NB4 (cell line): ENCODE measurements around the gene GLRA2.

Experiments used
- POLR2A ChIP-seq: IDR thresholded peaks from 2 replicates; pipeline ENCODE4 v1.6.1; 2011; ENCODE audit warnings: mild to moderate bottlenecking; ENCODE audit not compliant: insufficient read length; ENCODE audit errors: extremely low read depth
- TF ChIP-seq, protein P1 (sequence below): IDR thresholded peaks from one replicate; pipeline ENCODE4 v1.5.1; 2012; ENCODE audit warnings: low read depth, low read length

DNA sequence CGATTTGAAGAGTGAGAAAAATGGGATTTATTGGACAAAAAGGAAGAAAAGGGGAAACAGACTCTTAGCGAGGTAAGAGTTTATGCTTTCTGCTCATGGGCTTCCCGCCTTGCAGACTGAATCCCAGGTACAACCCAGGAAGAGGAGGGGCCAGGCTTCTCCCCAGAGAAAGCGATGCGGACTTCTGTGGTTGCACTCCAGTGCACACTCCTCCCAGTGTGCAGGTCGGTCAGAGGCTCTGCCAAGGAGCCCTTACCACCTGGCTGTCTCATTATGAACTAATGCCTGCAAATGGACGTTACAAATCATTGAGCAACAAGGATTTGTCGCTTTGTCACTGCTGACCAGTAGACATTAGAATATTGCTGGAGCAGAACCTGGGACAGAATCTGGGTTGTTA is 39.9 kb upstream of the GLRA2 start:
- TF ChIP-seq, protein P1, sequence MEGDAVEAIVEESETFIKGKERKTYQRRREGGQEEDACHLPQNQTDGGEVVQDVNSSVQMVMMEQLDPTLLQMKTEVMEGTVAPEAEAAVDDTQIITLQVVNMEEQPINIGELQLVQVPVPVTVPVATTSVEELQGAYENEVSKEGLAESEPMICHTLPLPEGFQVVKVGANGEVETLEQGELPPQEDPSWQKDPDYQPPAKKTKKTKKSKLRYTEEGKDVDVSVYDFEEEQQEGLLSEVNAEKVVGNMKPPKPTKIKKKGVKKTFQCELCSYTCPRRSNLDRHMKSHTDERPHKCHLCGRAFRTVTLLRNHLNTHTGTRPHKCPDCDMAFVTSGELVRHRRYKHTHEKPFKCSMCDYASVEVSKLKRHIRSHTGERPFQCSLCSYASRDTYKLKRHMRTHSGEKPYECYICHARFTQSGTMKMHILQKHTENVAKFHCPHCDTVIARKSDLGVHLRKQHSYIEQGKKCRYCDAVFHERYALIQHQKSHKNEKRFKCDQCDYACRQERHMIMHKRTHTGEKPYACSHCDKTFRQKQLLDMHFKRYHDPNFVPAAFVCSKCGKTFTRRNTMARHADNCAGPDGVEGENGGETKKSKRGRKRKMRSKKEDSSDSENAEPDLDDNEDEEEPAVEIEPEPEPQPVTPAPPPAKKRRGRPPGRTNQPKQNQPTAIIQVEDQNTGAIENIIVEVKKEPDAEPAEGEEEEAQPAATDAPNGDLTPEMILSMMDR, result no peak
- no peak for TF ChIP-seq POLR2A
